HFF-Myc (cell line): ENCODE data around the gene LETM1.
A peak's percentile ranks its signal among the peaks of the same experiment; 100 is the strongest.

Source experiments
- DNase-seq: peaks from one replicate; pipeline ENCODE4 v3.0.0-alpha.2; 2011; ENCODE audit warnings: low read depth; ENCODE audit errors: extremely low read depth
- H3K4me3 ChIP-seq: replicated peaks from 2 replicates; pipeline ENCODE4 v1.5.1; 2011; ENCODE audit warnings: low read depth, mild to moderate bottlenecking, control low read depth, low read length
- CTCF ChIP-seq: IDR thresholded peaks from 2 replicates; pipeline ENCODE4 v1.5.1; 2012; ENCODE audit warnings: mild to moderate bottlenecking, low read depth, low read length, control low read depth; ENCODE audit errors: missing control alignments

LETM1 gene

GRCh38 chr4:1900087-1900433 is 44.1 kb upstream of the LETM1 start:
- no peak overlapping the region for H3K4me3 ChIP-seq
- TF ChIP-seq CTCF = no peak
- DNase-seq = no peak

GRCh38 chr4:1899149-1900086 is 43.5 kb upstream of the LETM1 start:
- peak; percentile 85 for TF ChIP-seq CTCF
- no peak overlapping the region for H3K4me3 ChIP-seq
- DNase-seq = peak; percentile 52

- DNase-seq = no peak
- no peak overlapping the region for H3K4me3 ChIP-seq
- TF ChIP-seq CTCF = no peak
Observed at GRCh38 chr4:1898681-1899080, 42.7 kb upstream of the LETM1 start.

DNA sequence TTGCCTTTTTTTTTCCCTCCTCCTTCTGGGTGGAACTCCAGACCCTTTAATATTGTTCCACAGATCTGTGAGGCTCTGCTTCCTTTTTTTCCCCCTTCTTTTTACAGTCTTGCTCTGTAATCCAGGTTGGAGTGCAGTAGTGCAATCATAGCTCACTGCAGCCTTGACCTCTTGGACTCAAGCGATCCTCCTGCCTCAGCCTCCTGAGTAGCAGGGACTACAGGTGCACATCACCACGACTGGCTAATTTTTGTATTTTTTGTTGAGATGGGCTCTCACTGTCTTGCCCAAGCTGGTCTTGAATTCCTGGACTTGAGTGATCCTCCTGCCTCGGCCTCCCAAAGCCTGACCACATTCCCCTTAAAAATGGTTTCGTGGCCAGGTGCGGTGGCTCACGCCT is 42.1 kb upstream of the LETM1 start:
- no peak overlapping the region for H3K4me3 ChIP-seq
- TF ChIP-seq CTCF = no peak
- no peak for DNase-seq

DNA sequence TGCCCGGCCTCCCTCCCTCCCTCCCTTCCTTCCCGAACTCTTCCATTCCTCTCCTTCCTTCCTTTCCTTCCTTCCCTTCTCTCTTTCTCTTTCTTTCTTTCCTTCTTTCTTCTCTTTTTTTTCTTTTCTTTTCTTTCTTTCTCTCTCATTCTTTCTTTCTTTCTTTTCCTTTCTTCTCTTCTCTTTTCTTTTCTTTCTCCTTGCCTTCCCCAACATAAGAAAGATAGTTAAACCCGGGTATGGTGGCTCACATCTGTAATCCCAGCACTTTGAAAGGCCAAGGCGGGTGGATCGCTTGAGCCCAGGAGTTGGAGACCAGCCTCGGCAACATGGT is 40.7 kb upstream of the LETM1 start:
- no peak for TF ChIP-seq CTCF
- H3K4me3 ChIP-seq = no peak overlapping the region
- DNase-seq = no peak

DNA sequence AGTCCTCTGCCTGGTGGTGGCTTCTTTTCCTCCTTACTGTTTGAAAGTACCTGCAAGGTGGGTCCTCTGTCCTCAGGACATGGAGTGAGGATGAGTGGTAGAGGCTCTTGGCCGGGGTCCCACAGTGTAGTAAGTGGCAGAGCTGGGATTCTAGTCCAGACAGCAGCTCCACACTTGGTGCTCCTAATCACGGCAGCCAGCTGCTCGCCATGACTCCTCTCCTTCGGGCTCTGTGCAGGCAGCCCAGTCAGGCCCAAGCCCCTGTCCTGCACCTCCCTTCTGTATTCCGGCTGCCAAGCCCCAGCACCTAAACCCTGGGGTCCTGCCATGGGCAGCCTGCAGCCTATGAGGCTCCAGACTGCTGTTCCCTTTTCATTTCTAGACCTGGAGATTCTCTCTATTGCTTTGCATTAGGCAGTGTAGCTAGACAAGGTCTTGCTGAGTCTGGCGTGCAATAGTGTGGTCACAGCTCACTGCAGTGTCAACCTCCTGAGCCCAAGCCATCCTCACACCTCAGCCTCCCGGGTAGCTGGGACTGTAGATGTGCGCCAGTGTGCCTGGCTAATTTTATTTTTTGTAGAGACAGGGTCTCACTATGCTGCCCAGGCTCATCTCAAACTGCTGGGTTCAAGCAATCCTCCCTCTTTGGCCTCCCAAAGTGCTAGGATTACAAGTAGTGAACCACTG is 40.2 kb upstream of the LETM1 start:
- H3K4me3 ChIP-seq = no peak overlapping the region
- DNase-seq = no peak
- TF ChIP-seq CTCF = no peak
